Muscle of leg (tissue), 11 donors: ENCODE measurements around the gene HCN4. TPM values are rescaled to one million over a fixed set of nuclear protein-coding genes. Genes with fewer than 3 reads are reported as not detected.

ENCODE experiments used
- DNase-seq: peaks from one replicate; pipeline ENCODE4 v3.0.0; 2013
- H3K27ac ChIP-seq: one replicate; pipeline ENCODE4 v1.5.1; 2013; ENCODE audit warnings: mild to moderate bottlenecking, low read length, control low read depth
- H3K27me3 ChIP-seq: one replicate; pipeline ENCODE4 v1.6.1; 2013; ENCODE audit warnings: low read length; ENCODE audit not compliant: control insufficient read depth, insufficient read depth
- H3K36me3 ChIP-seq: one replicate; pipeline ENCODE4 v1.6.1; 2013; ENCODE audit warnings: low read length; ENCODE audit not compliant: control insufficient read depth, insufficient read depth
- H3K4me1 ChIP-seq: one replicate; pipeline ENCODE4 v1.6.1; 2013; ENCODE audit warnings: low read length; ENCODE audit not compliant: control insufficient read depth, insufficient read depth
- H3K4me3 ChIP-seq: one replicate; pipeline ENCODE4 v1.5.1; 2013; ENCODE audit warnings: low read length, control low read depth
- H3K9me3 ChIP-seq: replicated peaks from 2 replicates; pipeline ENCODE4 v1.6.1; 2013; ENCODE audit warnings: low read depth, low read length; ENCODE audit not compliant: control insufficient read depth
- WGBS: methylation state at CpG from one replicate; pipeline ENCODE4 v1.1.5; 2013; ENCODE audit warnings: missing lambda C conversion rate; ENCODE audit not compliant: insufficient coverage; 5-methylcytosine and 5-hydroxymethylcytosine counted together
- polyA plus RNA-seq, 8 donors: library from polyadenylated mRNA; unstranded; fragments of 120-200 nt; gene quantifications; one replicate each; pipeline versions ENCODE4 v1.2.1 to v1.2.3, GENCODE V29; 2013; ENCODE audit warnings: inconsistent platforms in 1 of 8, low replicate concordance in 1 of 8; ENCODE audit not compliant: insufficient read length in 8 of 8, insufficient read depth in 1 of 8
- total RNA-seq: library from RNA; stranded (reverse); fragments of 120-200 nt; gene quantifications from one replicate; pipeline ENCODE4 v1.2.4, GENCODE V29; 2013

The HCN4 gene
- total and polyA plus RNA-seq, 9 donors, result not detected

DNA sequence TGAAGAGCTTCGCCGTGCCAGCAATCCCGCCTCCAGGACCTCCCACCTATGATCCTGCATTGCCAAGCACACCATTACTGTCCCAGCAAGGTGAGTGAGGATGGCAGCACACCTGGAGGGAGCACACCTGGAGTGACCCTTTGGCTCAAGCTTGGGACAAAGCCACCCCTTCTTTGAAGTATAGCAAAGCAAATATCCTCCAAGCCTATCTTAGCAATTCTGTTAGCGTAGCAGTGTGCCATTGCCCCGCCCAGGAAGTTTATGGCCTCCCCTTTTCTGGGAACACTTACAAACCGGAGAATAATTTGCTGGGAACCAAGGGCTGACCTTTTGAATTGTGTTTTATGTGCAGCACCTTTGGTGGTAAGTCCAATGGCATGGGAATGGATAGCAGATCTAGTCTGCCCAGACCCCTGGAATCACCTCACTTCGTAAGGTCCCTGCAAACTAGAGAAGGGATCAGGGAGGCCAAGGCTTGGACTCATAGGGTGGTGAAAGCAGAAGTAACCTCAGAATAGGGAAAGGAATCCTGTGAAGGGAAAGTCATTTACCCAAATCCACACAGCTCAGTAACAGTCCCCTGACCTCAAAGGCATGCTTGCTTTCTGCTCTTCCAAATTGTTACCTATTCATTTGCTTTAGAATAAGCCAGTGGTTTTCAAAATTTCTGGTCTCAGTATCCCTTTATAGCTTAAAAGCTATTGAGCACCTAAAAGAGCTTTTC is 70.1 kb downstream of the HCN4 start:
- 96% methylated on average over 3 of the region's 7 CpGs for WGBS
- Histone ChIP-seq H3K4me1 (no peaks in the 10 kb centered on the region), H3K27ac (no peak overlapping the region), H3K9me3 (no peaks in the 10 kb centered on the region), H3K27me3 (no peaks in the 10 kb centered on the region), H3K4me3 (no peak overlapping the region), H3K36me3 (peaks cover 56% of the 10 kb centered on the region)
- no peak for DNase-seq

DNA sequence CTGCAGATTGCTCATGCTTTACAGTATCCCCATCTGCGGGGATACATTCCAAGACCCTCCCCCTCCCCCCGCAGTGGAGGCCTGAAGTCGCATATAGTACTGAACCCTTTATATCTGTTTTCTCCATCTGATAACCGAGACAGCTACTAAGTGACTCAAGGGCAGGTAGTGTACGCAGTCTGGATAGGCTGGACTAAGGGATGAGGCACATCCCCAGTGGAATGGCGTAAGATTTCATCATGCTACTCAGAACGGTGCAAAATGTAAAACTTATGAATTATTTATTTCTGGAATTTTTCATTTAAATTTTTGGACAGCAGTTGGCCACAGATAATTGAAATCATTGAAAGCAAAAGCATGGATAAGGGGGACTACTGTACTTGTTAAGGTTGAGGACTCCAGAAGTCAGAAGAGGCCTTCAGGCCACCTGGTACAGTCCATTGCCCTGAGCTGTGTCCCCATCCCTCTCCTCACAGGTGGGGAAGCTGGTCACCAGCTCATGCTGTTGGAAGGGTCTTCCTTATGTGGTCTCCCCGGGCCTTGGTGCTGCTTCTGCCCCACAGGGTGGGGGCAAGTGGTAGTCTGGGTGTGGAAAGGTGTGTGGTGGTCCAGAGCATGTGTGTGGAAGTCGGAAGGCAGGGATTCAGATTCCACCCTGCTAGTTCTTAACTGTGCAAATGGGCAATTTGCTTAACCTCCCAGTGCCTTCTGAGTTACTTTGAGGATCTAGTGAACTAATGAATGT is 72.0 kb downstream of the HCN4 start:
- WGBS, result 63% methylated on average over 2 of the region's 9 CpGs
- Histone ChIP-seq H3K9me3 (no peaks in the 10 kb centered on the region), H3K27me3 (no peaks in the 10 kb centered on the region), H3K36me3 (peaks cover 47% of the 10 kb centered on the region), H3K4me3 (no peak overlapping the region), H3K27ac (no peak overlapping the region), H3K4me1 (no peaks in the 10 kb centered on the region)
- DNase-seq, result no peak

DNA sequence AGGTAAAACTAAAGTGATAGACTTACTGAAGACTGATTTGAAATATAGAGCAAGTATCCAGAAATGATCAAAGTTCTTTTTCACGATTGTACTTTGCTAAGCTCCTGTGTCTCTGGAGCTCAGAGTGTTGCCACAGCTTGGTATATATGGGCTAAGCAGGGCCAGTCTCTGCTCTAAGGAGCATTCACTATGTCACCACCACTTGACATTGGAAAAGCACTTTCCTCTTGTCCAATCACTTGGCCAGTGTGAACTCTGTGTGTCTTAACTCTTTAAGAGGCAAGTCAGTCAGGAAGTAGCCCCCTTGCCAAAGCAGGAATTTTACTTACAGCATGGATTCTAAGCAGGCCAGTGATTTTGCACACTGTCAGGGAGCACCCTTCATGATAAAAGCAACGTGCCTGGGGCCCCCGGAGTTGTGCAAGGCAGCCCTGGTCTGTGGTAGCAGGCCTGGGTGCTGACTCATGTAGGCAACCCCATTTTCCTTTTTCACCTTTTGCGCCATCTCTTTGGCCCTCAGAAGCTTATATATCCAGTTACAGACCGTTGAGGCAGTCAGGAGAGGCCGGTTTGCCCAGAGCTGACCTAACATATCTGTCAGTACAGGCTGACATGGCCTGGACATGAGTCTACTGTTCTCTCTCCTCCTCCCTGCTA is 73.0 kb downstream of the HCN4 start:
- Histone ChIP-seq H3K36me3 (peaks cover 40% of the 10 kb centered on the region), H3K4me1 (no peaks in the 10 kb centered on the region), H3K27me3 (no peaks in the 10 kb centered on the region), H3K27ac (no peak overlapping the region), H3K9me3 (no peaks in the 10 kb centered on the region), H3K4me3 (no peak overlapping the region)
- WGBS, result 80% methylated on average over 6 of the region's 6 CpGs
- DNase-seq, result no peak

DNA sequence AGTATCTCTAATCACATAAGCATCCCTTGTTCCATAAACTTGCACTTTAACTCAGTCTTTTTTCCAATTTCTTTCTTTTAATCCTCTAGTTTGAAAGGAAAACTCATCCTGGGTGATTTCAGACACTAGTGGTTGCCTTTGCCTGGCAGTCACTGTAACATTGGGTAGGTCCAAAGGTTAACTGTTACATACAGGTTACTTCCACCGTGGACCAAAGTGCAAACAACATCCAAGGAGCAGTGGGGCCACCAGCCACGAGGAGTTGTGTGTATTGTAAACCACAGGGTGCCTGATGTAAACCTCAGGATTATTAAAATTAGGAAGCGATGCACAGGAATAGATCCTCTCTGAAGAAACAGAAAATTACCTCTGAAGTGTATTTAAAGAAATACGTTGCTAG is 75.0 kb downstream of the HCN4 start:
- WGBS, result no CpG with 5 or more reads among the region's 4 CpGs
- H3K27me3 ChIP-seq, result no peaks in the 10 kb centered on the region
- H3K27ac ChIP-seq, result no peak overlapping the region
- no peaks in the 10 kb centered on the region for H3K9me3 ChIP-seq
- H3K4me1 ChIP-seq, result no peaks in the 10 kb centered on the region
- H3K36me3 ChIP-seq, result peaks cover 43% of the 10 kb centered on the region
- no peak overlapping the region for H3K4me3 ChIP-seq
- DNase-seq, result no peak

DNA sequence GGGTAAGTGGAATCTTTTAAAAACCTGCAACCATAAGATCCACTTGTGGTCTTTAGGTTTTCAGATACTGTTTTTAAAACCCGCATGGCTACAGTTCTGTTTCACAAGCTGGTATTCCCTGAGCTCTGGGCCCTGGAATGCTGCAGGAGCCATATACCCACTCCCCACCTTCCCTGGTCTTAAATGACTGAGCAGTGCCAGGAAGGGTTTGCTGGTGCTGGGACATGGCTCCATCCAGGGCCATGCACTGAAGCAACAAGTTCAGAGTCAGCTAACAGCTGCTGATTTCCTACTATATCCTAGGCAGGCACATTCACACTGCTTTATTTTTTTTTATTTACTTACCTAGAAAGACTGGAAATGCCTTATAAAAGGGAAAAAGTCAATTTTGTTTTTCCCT is 77.3 kb downstream of the HCN4 start:
- Histone ChIP-seq H3K9me3 (no peaks in the 10 kb centered on the region), H3K4me3 (no peak overlapping the region), H3K36me3 (peaks cover 34% of the 10 kb centered on the region), H3K27ac (no peak overlapping the region), H3K4me1 (no peaks in the 10 kb centered on the region), H3K27me3 (no peaks in the 10 kb centered on the region)
- no peak for DNase-seq
- no CpG with 5 or more reads among the region's 1 CpG for WGBS

DNA sequence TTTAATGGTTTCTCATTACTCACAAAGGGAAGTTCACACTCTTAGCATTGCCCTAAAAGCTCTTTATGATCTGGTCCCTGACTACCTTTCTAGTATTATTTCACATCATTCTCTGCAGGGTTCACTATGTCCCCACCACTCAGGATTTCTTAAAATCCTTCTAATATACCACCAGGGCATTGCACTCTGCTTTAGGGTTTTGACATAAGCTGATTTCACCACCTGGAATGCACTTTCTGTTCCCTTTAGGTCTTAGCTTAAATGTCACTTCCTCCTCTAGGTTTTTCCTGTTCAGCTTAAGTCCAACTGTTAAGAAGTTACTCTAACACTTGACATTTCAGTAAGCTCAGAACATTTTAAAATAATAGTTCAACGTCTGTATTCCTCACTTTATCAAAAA is 81.7 kb downstream of the HCN4 start:
- 40% methylated on average over 1 of the region's 1 CpG for WGBS
- Histone ChIP-seq H3K4me1 (no peaks in the 10 kb centered on the region), H3K27me3 (no peaks in the 10 kb centered on the region), H3K9me3 (no peaks in the 10 kb centered on the region), H3K36me3 (peaks cover 26% of the 10 kb centered on the region), H3K4me3 (no peak overlapping the region), H3K27ac (no peak overlapping the region)
- peak; percentile 20 for DNase-seq

DNA sequence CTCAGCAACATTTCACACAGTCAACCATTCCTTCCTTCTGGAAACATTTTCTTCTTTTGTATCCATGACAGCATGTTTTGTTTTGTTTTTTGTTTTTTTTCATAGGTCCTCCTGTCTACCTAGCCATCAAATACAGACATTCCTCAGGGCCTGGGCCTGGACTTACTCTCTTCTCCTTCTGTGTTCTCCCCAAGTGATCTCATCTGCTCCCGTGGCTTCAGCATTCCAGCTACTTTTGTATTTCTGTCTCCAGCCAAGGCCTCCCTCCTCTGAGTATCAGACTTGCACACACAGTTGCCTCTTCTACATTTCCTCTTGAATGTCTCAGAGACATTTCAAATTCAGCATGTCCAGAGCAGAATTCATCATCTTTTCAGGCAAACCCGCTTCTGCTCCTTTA is 82.4 kb downstream of the HCN4 start:
- no peaks in the 10 kb centered on the region for H3K27me3 ChIP-seq
- WGBS, result 55% methylated on average over 2 of the region's 2 CpGs
- peak; percentile 55 for DNase-seq

DNA sequence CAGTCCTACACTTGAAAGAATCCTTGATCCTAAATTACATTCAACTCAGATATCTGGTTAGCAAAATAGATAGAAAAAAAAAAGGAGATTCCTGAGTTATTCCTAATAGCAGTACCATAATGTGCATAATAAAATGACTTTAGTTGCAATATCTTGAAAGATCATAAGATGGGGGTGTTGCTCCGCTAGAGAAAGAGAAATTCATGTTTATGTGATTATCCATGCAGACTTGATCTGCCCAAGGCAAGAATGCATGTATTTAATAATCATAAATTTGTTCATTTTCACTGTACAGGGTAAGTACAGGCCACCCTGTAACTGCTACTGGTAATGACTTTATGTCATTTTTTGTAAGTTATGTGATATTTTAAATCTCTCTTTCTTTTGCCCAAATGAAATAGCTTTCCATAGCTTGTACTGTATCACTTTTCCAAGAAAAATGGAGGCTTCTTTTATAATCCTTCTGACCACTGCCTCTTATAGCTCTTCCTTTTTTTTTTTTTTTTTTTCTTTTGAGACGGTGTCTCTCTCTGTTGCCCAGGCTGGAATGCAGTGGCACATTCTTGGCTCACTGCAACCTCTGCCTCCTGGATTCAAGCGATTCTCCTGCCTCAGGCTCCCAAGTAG is 84.6 kb downstream of the HCN4 start:
- Histone ChIP-seq H3K9me3 (no peaks in the 10 kb centered on the region), H3K4me1 (no peaks in the 10 kb centered on the region), H3K36me3 (peaks cover 21% of the 10 kb centered on the region), H3K4me3 (no peak overlapping the region), H3K27me3 (no peaks in the 10 kb centered on the region), H3K27ac (no peak overlapping the region)
- no CpG with 5 or more reads among the region's 3 CpGs for WGBS
- peak; percentile 50 for DNase-seq

More for the DNA sequence above, 82.4 kb downstream of the HCN4 start:
- Histone ChIP-seq H3K4me1 (no peaks in the 10 kb centered on the region), H3K9me3 (no peaks in the 10 kb centered on the region), H3K27ac (no peak overlapping the region), H3K36me3 (peaks cover 26% of the 10 kb centered on the region), H3K4me3 (no peak overlapping the region)

DNA sequence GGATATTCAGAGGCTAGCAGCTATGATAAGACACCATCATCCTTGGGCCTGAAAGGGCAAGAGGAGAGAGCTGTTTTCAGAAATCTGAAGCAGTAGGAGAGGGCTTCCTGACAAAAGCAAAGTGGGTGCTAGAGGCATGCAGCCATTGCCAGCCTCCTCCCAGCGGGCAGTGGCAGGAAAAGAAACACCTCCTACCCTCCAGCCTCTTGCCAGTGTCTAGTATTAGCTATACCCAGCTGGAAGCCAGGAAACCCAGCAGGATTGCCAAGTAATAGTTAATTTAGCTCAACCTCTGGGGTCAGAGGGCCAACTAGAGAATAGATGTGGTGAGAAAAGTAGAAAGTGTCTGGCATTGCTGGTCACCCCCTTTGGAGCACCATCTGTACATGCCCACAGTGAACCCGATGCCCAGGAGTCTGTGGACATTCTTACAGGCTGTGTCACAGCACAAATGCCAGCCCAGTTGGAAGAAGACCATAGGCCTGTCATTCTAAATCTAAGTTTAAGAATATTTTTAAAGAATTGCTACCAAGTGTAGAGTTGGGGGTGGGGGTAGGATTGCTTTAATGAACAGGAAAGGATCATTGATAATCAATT is 85.3 kb downstream of the HCN4 start:
- no peak for DNase-seq
- Histone ChIP-seq H3K4me1 (no peaks in the 10 kb centered on the region), H3K27ac (no peak overlapping the region), H3K4me3 (no peak overlapping the region), H3K9me3 (no peaks in the 10 kb centered on the region), H3K36me3 (peaks cover 18% of the 10 kb centered on the region), H3K27me3 (no peaks in the 10 kb centered on the region)
- WGBS, result 100% methylated on average over 1 of the region's 2 CpGs
